Measurements from ENCODE around the gene METTL15.

DNA sequence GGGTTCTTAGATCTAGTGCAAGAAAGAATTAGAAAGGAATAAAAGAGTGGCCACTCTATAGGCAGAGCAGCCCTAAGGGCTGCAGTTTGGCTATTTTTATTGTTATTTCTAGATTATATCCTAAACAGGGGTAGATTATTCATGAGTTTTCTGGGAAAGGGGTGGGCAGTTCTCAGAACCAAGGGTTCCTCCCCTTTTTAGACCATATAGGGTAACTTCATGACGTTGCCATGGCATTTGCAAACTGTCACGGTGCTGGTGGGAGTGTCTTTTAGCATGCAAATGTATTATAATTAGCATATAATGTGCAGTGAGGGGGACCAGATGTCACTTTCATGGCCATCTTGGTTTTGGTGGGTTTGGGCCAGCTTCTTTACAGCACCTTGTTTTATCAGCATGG lies 44.6 kb downstream of the METTL15 start:
- TF ChIP-seq POLR2AphosphoS5 (IDR thresholded peaks at IDR 0.05) (no peak), EP300 (IDR thresholded peaks at IDR 0.05; ENCODE audit: low read depth) (no peak), CTCF (IDR thresholded peaks at IDR 0.05) (no peak), POLR2A (IDR thresholded peaks at IDR 0.05) (no peak)

Measured in transverse colon (tissue), 4 donors.